K562 (cell line): ENCODE data around the gene NUCB2. TPM values are rescaled to one million over a fixed set of nuclear protein-coding genes. Genes with fewer than 3 reads are reported as not detected.

ENCODE experiments used
- ATAC-seq: fragments of 200-7000 bp; cut with Tn5 transposase; 3 replicates; pipeline ENCODE4 v1.9.1; 2020; ENCODE audit warnings: moderate library complexity
- BruUV-seq: library from RNA; stranded (reverse); fragments of 400-500 nt; replicated peaks from 2 replicates; lab custom pipeline; 2021; lab: Mats Ljungman, UMichigan
- CTCF ChIA-PET: fragments of 300-600 bp; formaldehyde crosslinking; extraction: SDS; loops from one replicate; lab custom pipeline; 2021; ENCODE audit warnings: low intra/inter-chr PET ratio; lab: Yijun Ruan, JAX
- POLR2A ChIA-PET: fragments of 300-600, 350-650 bp; sonication (Branson Sonifier 250); formaldehyde crosslinking; extraction: SDS; loops from one replicate; lab custom pipeline; 2021; ENCODE audit warnings: antibody characterized with exemption, inconsistent platforms; lab: Yijun Ruan, JAX
- DNase-seq, 4 experiments: peaks; one replicate each; pipeline versions ENCODE4 v3.0.0 to v3.0.0-alpha.2; 2011 to 2018; ENCODE audit warnings: low spot score in 3 of 4, mixed read lengths in 3 of 4; ENCODE audit errors: extremely low read depth in 1 of 4
- FAIRE-seq: peaks from 2 replicates; lab custom pipeline; 2011; peaks lifted over from hg19 to GRCh38; lab: Jason Lieb, UNC
- H2AFZ ChIP-seq: 2 replicates; pipeline ENCODE4 v1.6.0; 2011; ENCODE audit warnings: low read depth, low read length, control low read depth, inconsistent platforms
- H3K27ac ChIP-seq: fragments of 200-600 bp; 3 replicates; pipeline ENCODE4 v1.8.0; 2011; ENCODE audit warnings: low read depth, mild to moderate bottlenecking, control low read depth, inconsistent platforms, low read length, moderate library complexity, mixed read lengths; ENCODE audit errors: extremely low read depth
- H3K27me3 ChIP-seq, 2 experiments: fragments of 300-600 bp in 1 of 2; 2 replicates in 1 of 2; 3 replicates in 1 of 2; pipeline versions ENCODE4 v1.6.0 to v1.8.0; 2011; ENCODE audit warnings: inconsistent platforms in 2 of 2, low read length in 2 of 2, mild to moderate bottlenecking in 1 of 2, mixed read lengths in 1 of 2, moderate library complexity in 1 of 2; ENCODE audit not compliant: control insufficient read depth in 2 of 2, insufficient read depth in 2 of 2
- H3K36me3 ChIP-seq: fragments of 300-600 bp; 3 replicates; pipeline ENCODE4 v1.8.0; 2011; ENCODE audit warnings: mild to moderate bottlenecking, low read length, inconsistent platforms; ENCODE audit not compliant: control insufficient read depth, insufficient read depth
- H3K4me1 ChIP-seq, 2 experiments: fragments of 200-600 bp in 1 of 2; replicated peaks in 1 of 2; 2 replicates in 1 of 2; 3 replicates in 1 of 2; pipeline versions ENCODE4 v1.5.1 to v1.8.0; 2011; ENCODE audit warnings: inconsistent platforms in 2 of 2, low read length in 2 of 2, mild to moderate bottlenecking in 1 of 2, mixed read lengths in 1 of 2, moderate library complexity in 1 of 2; ENCODE audit not compliant: control insufficient read depth in 2 of 2, insufficient read depth in 2 of 2
- H3K4me2 ChIP-seq: 2 replicates; pipeline ENCODE4 v1.6.1; 2011; ENCODE audit warnings: low read length, control low read depth, inconsistent platforms, mixed read lengths; ENCODE audit not compliant: insufficient read depth
- H3K4me3 ChIP-seq: fragments of 200-600 bp; sonication (generic), shearing (Covaris generic); 2 replicates; pipeline ENCODE4 v1.5.1; 2016; ENCODE audit warnings: control low read depth, inconsistent platforms
- H3K79me2 ChIP-seq: fragments of 200-600 bp; 3 replicates; pipeline ENCODE4 v1.8.0; 2011; ENCODE audit warnings: low read length, inconsistent platforms; ENCODE audit not compliant: control insufficient read depth, insufficient read depth
- H3K9ac ChIP-seq, 2 experiments: 2 replicates each; pipeline versions ENCODE4 v1.6.0 to v1.6.1; 2011; ENCODE audit warnings: low read depth in 2 of 2, low read length in 2 of 2, control low read depth in 1 of 2, inconsistent platforms in 1 of 2, mild to moderate bottlenecking in 1 of 2, mixed read lengths in 1 of 2; ENCODE audit not compliant: insufficient read depth in 1 of 2
- H3K9me1 ChIP-seq: one replicate; pipeline ENCODE4 v1.6.0; 2011; ENCODE audit warnings: inconsistent platforms, mild to moderate bottlenecking, low read length, moderate library complexity; ENCODE audit not compliant: control insufficient read depth, insufficient read depth
- H3K9me3 ChIP-seq: replicated peaks from 2 replicates; pipeline ENCODE4 v1.5.1; 2011; ENCODE audit warnings: low read depth, low read length, inconsistent platforms; ENCODE audit not compliant: control insufficient read depth, insufficient read depth
- H4K20me1 ChIP-seq: replicated peaks from 2 replicates; pipeline ENCODE4 v1.6.1; 2011; ENCODE audit warnings: low read length, inconsistent platforms, mixed read lengths; ENCODE audit not compliant: control insufficient read depth, insufficient read depth
- ELK1 ChIP-seq: sonication (generic); formaldehyde crosslinking; IDR thresholded peaks from 2 replicates; pipeline ENCODE4 v1.8.1; 2022; ENCODE audit warnings: missing genetic modification reagents
- ESRRB ChIP-seq: fragments of 250-450 bp; sonication (Bioruptor Pico); IDR thresholded peaks from 2 replicates; pipeline ENCODE4 v1.5.0; 2020; ENCODE audit warnings: mild to moderate bottlenecking, moderate library complexity, borderline replicate concordance
- EWSR1 ChIP-seq: fragments of 450-650 bp; IDR thresholded peaks from 2 replicates; pipeline ENCODE4 v1.6.1; 2018; ENCODE audit warnings: borderline replicate concordance, mild to moderate bottlenecking, low read depth, moderate library complexity; ENCODE audit not compliant: partially characterized antibody
- GTF2E2 ChIP-seq: fragments of 200-800 bp; sonication (Bioruptor generic); IDR thresholded peaks from 2 replicates; pipeline ENCODE4 v1.6.1; 2016; ENCODE audit warnings: missing genetic modification characterization, missing compliant biosample characterization
- MLX ChIP-seq, 2 experiments: fragments of 450-650 bp in 1 of 2; sonication (generic) in 1 of 2; formaldehyde crosslinking; conservative IDR thresholded peaks; 2 replicates each; pipeline versions ENCODE4 v1.4.0 to v1.8.1; 2020 to 2022; ENCODE audit warnings: mild to moderate bottlenecking in 1 of 2, missing genetic modification reagents in 1 of 2
- MTA2 ChIP-seq: fragments of 450-650 bp; IDR thresholded peaks from 2 replicates; pipeline ENCODE4 v1.6.1; 2016; ENCODE audit warnings: low read depth
- PHB ChIP-seq: fragments of 250-450 bp; sonication (Bioruptor Pico); IDR thresholded peaks from 2 replicates; pipeline ENCODE4 v1.5.0; 2021
- POLR2H ChIP-seq: IDR thresholded peaks from 2 replicates; pipeline ENCODE4 v1.6.1; 2016; ENCODE audit warnings: missing genetic modification characterization, low read depth, mild to moderate bottlenecking, control low read depth, missing compliant biosample characterization, moderate library complexity
- STAT5A ChIP-seq: IDR thresholded peaks from 2 replicates; pipeline ENCODE4 v1.6.1; 2012; ENCODE audit warnings: low read length, inconsistent platforms, borderline replicate concordance
- ZZZ3 ChIP-seq: fragments of 450-650 bp; IDR thresholded peaks from 2 replicates; pipeline ENCODE4 v1.6.1; 2016; ENCODE audit warnings: antibody characterized with exemption, mild to moderate bottlenecking, moderate library complexity
- whole genome bisulfite sequencing: fragments of 100-300 bp; shearing (Covaris generic); methylation state at CpG from one replicate; pipeline ENCODE4 v1.1.6; 2016; ENCODE audit warnings: low coverage, mixed read lengths; ENCODE audit not compliant: insufficient coverage; ENCODE audit errors: missing lambda C conversion rate; 5-methylcytosine and 5-hydroxymethylcytosine counted together
- in situ Hi-C: fragments of 300-500 bp; cut with MboI; formaldehyde crosslinking; loops from 4 replicates; pipeline ENCODE4 v1.15.0; 2018; ENCODE audit warnings: inconsistent platforms, mixed read lengths
- intact Hi-C: fragments of 100-400 bp; cut with micrococcal nuclease; formaldehyde crosslinking; loops from 2 replicates; pipeline ENCODE4 v1.14.2; 2022
- polyA plus RNA-seq, 8 experiments: library from polyadenylated mRNA; depleted of rRNA in 4 of 8; stranded (reverse) in 5 of 8; unstranded in 3 of 8; fragments of >200 nt; fragmentation: Nextera tagmentation in 2 of 8; fragmentation: Illumina TruSeq in 1 of 8; extraction: Ambion mirVana in 2 of 8; extraction: Trizol in 1 of 8; gene quantifications; 2 replicates each; pipeline versions ENCODE4 v1.2.1 to v1.2.3, GENCODE V29; 2011 to 2014; ENCODE audit warnings: inconsistent platforms in 1 of 8, missing spikeins in 1 of 8
- total RNA-seq, 7 experiments: library from RNA; depleted of rRNA in 6 of 7; stranded (reverse); fragments of >200 nt in 6 of 7; fragmentation: Illumina TruSeq in 2 of 7; extraction: Trizol in 2 of 7; gene quantifications; 2 replicates each; pipeline versions ENCODE4 v1.2.1 to v1.2.3, GENCODE V29; 2011 to 2021; ENCODE audit warnings: low replicate concordance in 1 of 7
- TF ChIP-seq, protein P1 (sequence below): sonication (generic); formaldehyde crosslinking; IDR thresholded peaks from 2 replicates; pipeline ENCODE4 v1.5.0; 2020; ENCODE audit warnings: missing genetic modification reagents
- TF ChIP-seq, protein P2 (sequence below): sonication (generic); formaldehyde crosslinking; IDR thresholded peaks from 2 replicates; pipeline ENCODE4 v1.9.0; 2022; ENCODE audit warnings: mild to moderate bottlenecking, missing genetic modification reagents

NUCB2 gene
- total and polyA plus RNA-seq, 9 of the 15 experiments (the other 6 are each of a cell fraction or from before 2014, with no cell fraction given) = 54.0 to 108 (median 84.6) TPM

DNA sequence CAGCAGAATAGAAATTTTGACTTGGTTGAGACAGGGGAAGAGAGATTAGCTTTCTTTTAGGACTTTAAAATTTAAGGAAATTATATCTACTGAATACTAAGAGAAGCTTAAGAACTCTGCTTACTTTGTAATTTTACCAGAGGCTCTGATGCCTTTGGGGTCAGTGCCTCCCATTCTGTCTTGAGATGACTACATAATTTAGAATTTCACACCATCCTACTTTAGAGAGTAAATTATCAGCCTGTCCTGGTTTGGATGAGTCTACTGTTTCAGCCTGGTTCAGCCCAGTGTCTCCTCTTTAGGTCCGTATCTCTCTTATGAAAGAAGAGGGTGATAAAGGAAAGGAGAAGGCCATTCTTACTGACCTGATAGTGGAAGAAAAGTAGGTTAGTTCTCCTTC is 9.8 kb downstream of the NUCB2 start (continued):
- TF ChIP-seq, protein P1, sequence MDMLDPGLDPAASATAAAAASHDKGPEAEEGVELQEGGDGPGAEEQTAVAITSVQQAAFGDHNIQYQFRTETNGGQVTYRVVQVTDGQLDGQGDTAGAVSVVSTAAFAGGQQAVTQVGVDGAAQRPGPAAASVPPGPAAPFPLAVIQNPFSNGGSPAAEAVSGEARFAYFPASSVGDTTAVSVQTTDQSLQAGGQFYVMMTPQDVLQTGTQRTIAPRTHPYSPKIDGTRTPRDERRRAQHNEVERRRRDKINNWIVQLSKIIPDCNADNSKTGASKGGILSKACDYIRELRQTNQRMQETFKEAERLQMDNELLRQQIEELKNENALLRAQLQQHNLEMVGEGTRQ (CRISPR knock-in tag) = no peak
- no peak for TF ChIP-seq STAT5A
- TF ChIP-seq, protein P2, sequence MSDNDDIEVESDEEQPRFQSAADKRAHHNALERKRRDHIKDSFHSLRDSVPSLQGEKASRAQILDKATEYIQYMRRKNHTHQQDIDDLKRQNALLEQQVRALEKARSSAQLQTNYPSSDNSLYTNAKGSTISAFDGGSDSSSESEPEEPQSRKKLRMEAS (CRISPR knock-in tag) = no peak
- TF ChIP-seq ELK1 (CRISPR knock-in tag) = no peak
- TF ChIP-seq EWSR1 = no peak
- TF ChIP-seq PHB (CRISPR knock-in tag) = no peak
- TF ChIP-seq POLR2H (tag) = no peak

GRCh38 chr11:17287058-17287457 is 10.5 kb downstream of the NUCB2 start:
- Histone ChIP-seq H4K20me1 (no peaks in the 10 kb centered on the region), H3K79me2 (no peaks in the 10 kb centered on the region), H3K9me3 (no peaks in the 10 kb centered on the region), H3K4me3 (no peak overlapping the region), H3K9me1 (no peaks in the 10 kb centered on the region), H3K27ac (no peak overlapping the region), H2AFZ (no peak overlapping the region), H3K4me2 (no peak overlapping the region), H3K9ac (no peak overlapping the region), H3K36me3 (peaks cover 38% of the 10 kb centered on the region; the same call in 1 of the 3 replicates), H3K27me3 (no peaks in the 10 kb centered on the region), H3K4me1 (peaks cover 0 to 4% of the 10 kb centered on the region in 2 experiments; a peak in 1 of 5 replicates)
- no peak for ATAC-seq
- DNase-seq = no peak
- BruUV-seq = no TSS peak
- in situ Hi-C loops (no loop called here), intact Hi-C loops (no loop called here)
- ChIA-PET CTCF (no interaction called here), POLR2A (no interaction called here)
- FAIRE-seq = no peak
- 89% methylated on average over 4 of the region's 4 CpGs for WGBS
- TF ChIP-seq MTA2 = no peak
- TF ChIP-seq GTF2E2 (tag) = no peak
- no peak for TF ChIP-seq ZZZ3
- no peak for TF ChIP-seq ESRRB (CRISPR knock-in tag)
- TF ChIP-seq MLX (CRISPR knock-in tag; conservative IDR thresholded peaks at IDR 0.05) = no peak
